T-helper 2 cell (primary cell): ENCODE data around the gene RGS16.

Experiments used
- DNase-seq, 5 experiments: peaks; one replicate each; pipeline versions ENCODE4 v3.0.0 to v3.0.0-alpha.2; 2012 to 2022

RGS16 gene

DNA sequence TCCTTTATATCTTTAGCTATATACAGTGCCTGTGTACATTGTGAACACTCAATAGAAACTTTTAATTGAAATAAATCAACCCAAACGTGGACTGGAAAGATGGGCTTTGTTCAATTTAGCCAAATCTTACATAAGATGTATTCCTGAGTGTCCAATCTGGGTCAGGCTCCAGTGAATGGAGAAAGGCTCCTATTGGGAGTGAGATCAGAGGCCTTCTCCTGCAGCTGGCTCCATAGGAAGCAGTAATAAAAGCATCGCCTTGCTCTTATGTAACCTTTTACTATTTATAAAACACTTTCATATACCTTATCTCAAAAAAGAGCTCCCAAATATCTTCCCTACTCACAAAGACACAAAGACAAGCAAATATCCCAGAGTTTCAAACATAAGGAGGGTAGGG is 24.9 kb upstream of the RGS16 start:
- no peak for DNase-seq

DNA sequence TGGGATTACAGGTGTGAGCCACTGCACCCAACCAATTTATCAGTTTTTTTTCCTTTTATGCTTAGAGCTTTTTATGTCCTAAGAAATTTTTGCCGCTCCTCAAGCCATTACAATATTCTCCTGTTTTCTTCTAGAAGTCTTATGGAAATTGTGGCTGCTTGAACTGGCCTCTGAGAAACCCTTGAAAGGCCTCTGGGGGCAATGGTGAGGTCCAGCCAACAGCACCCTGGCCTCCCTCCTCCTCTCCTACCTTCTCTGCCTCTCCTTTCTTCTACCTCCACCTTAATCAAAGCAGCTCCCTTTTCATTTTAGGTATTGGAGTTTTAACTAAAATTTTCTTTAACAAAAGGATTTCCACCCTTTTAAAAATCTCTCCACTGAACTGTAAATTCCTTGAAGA is 24.5 kb upstream of the RGS16 start:
- DNase-seq: no peak

GRCh38 chr1:182627622-182628021 is 23.4 kb upstream of the RGS16 start:
- no peak for DNase-seq

DNA sequence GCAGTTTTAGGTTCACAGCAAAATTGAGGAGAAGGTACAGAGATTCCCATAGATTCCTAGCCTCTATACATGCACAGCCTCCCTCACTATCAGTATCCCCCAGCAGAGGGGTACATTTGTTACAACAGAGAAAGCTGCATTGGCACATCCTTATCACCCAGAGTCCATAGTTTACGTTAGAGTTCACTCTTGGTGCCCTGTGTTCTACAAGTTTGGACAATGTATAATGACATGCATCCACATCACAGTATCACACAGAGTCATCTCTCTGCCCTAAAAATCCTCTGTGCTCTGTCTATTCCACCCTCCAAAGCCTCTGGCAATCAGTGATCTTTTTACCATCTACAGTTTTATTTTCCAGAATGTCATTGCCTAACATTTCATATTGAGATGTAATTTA is 22.3 kb upstream of the RGS16 start:
- DNase-seq: no peak

- DNase-seq: no peak
These were observed 21.7 kb upstream of the RGS16 start for GRCh38 chr1:182625719-182626504.

DNA sequence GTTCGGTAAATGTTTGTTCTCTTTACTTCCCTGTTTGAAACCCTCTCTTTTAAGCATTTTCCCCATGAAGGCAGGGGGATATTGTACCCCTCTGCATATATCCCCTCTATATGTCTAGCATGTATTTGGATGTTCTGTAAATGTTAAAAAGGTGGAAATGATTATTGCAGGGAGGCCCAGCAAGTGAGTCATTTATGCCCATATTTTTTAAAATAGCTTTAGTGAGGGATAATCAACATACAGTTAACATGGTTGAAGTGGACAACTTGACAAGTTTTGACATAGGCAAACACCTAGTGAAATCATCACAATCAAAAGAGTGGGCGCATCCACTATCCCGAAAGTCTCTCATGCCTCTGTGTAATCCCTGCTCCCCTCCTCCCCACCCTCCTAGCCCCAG is 20.8 kb upstream of the RGS16 start:
- no peak for DNase-seq

DNA sequence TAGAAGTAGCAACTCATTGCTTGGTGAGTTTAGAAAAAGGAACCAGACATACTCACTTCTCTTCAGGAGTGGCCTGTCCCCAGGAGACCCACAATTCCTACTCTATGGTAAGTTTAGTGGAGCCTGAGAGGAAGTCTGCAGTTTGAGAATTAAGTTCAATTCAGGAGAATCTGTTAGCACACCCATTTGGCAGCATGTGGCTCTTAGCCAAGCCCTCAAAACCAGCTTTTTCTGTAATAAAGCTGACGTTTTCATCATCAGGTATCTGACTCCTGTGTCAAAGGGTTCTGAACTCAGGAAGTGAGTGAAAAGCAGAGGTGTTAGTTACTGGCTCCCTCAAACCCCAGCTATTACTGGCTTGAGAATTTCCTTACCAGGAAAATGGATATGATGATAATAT is 20.4 kb upstream of the RGS16 start:
- DNase-seq: no peak

DNA sequence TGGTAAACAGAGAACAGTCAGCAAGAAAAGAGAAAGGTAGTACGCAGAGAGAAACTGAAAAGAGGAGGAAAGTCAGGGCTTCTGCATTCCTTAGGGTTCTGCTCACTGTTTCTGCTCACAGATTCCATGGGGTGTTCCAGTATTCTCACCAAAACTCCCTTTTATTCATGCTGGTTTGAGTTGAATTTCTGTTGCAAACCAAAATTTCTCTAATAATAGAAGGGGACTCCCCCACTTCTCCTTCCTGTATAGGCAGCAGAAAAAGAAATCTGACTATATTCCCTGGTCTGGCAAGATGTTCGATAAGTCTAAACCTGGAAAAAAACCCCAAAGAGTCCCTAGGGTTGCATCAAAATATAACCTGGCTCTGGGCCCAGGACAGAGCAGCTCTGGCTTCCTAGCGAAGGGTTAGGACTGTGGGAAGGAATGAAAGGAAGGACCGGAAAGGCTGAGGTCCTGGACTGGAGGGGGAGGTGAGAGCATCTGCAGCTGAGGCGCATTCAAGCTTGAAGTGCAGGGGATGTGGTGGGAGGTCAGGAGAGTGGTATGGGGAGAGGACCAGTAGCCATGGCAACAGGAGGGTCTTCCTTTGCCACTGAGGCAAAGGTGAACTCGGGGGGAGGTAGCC is 18.8 kb upstream of the RGS16 start:
- DNase-seq: no peak

- DNase-seq: no peak
These were observed 17.7 kb upstream of the RGS16 start for GRCh38 chr1:182621906-182622305.

DNA sequence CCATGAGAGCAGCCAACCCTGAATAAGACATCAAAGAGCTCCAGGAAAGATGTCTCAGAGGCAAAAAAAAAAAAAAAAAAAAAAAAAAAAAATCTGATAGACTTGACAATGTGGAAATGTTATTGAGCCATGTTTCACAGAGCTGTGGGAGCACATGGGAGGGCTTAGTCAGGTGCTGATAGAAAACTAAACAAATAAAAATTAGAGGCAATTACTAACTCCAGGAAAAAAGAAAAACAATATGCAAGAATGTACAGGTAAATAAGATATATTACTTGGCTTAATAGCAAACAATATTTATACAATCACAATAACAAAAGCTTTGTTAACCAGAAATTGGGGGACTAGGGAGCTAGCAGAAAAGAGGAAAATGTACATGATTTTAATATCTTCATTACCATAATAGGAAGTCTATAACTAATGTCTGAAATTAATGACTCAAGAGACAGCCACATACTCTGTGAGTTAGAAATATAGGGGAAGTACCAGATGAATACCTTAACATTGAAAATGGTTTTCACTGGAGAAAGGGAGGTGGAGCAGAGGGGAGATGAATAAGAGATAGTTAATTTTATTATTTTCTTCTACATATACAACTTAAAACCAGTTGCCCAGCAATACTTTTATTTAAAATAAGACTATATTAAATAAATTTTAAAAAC is 16.9 kb upstream of the RGS16 start:
- no peak for DNase-seq

DNA sequence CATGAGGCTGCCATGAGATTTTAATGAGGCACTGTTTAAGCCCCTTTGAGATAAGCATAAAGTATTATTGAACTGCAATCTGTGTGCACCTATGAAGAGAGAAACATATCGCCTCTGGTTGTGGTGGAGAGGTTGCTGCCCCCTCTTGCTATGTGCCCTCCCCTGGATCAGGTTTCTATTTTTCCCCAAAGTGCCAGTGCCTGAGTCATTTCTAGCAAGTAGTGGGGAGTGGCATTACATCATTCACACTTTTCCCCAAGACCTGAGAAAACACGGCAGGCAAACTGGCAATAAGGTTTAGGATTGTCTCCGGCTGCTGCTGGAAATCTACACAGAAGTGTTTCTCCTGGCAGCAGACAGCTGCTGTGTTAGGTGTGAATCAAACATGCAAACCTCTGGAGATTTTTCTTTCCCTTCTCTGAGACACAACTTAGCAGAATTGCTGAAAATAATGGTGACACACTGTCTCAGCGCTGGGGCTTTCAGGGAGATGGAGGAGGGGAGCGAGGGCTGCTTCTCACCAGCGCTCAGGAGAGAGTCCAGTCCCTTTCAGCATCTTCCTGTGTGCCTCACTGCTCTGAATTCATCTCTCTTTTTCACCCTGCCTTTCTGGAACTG is 13.7 kb upstream of the RGS16 start:
- DNase-seq: no peak

DNA sequence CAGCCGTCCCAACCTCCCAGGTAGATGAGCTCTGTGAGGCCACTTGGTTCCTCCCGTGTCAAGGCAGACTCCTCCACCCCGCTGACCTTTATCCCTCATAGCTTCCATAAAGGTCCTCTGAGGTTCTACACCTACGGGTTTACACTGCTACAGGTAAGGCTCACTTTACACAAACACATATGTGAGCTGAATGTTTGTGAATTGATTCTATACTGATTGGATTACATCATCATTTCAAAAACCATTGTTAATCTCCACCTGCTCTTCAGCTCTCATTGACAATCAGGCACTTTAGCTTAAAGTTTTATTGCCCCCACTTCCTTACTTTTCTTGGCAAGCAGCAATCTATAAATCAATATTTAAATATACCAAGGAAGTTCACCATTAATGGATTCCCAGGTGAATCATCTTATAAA is 12.8 kb upstream of the RGS16 start:
- DNase-seq: no peak

GRCh38 chr1:182616130-182617013 is 12.2 kb upstream of the RGS16 start:
- DNase-seq: peak; percentile 63 to 98 (median 79)

- peak in 2 of 5 experiments; percentile 33 to 38 for DNase-seq
These were observed 11.4 kb upstream of the RGS16 start for GRCh38 chr1:182615468-182616129.

GRCh38 chr1:182614796-182615454 is 10.7 kb upstream of the RGS16 start:
- DNase-seq: peak in 4 of 5 experiments; percentile 16 to 54 (median 38)

GRCh38 chr1:182611787-182612186 is 7.6 kb upstream of the RGS16 start:
- no peak for DNase-seq

DNA sequence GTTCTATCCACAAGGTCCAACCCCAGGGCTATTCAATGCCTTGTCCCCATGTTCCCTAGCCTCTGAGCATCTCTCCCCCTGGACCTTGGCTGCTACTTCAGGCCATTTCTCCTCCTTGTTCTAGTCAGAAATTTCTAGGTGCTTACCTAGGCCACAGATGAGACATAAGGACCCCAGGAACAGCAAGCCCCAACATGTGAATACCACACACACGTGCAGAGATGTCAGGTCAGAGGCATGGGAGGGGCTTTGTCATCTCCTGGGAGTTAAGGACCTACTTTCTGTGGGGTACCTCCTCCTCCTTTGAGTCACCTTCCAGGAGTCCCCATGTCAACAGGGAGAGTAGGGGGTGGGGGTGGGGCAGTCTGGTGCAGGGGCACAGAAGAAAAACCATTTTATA is 7.1 kb upstream of the RGS16 start:
- DNase-seq: no peak

- DNase-seq: no peak
These were observed 6.5 kb upstream of the RGS16 start for GRCh38 chr1:182610606-182611194.

GRCh38 chr1:182608845-182609610 is 4.8 kb upstream of the RGS16 start:
- DNase-seq: no peak

GRCh38 chr1:182608236-182608635 is 4.0 kb upstream of the RGS16 start:
- no peak for DNase-seq
